Glomerular visceral epithelial cell (primary cell): ENCODE measurements around the gene PIK3CD.
"Not testable (repeated sequence)": the region's sequence is repeated elsewhere in the genome, so short reads cannot be mapped to it uniquely, and the experiment has no call there.

Source experiments
- DNase-seq: peaks from one replicate; pipeline ENCODE4 v3.0.0-alpha.2; 2016; ENCODE audit errors: extremely low spot score

PIK3CD gene

GRCh38 chr1:9621032-9621431, 30.5 kb upstream of the PIK3CD start:
- no peak for DNase-seq

- DNase-seq, result no peak
These were observed 27.4 kb upstream of the PIK3CD start for GRCh38 chr1:9624081-9624480.

- not testable (repeated sequence) for DNase-seq
These were observed 26.5 kb upstream of the PIK3CD start for GRCh38 chr1:9625030-9625429.

- DNase-seq, result peak; percentile 33
These were observed 25.3 kb upstream of the PIK3CD start for GRCh38 chr1:9626201-9626608.

- peak; percentile 25 for DNase-seq
These were observed 22.7 kb upstream of the PIK3CD start for GRCh38 chr1:9628541-9629444.

- no peak for DNase-seq
These were observed 21.9 kb upstream of the PIK3CD start for GRCh38 chr1:9629445-9630201.

GRCh38 chr1:9630331-9631111, 21.0 kb upstream of the PIK3CD start:
- DNase-seq, result no peak

- no peak for DNase-seq
These were observed 19.9 kb upstream of the PIK3CD start for GRCh38 chr1:9631613-9632012.

GRCh38 chr1:9633493-9633892, 18.0 kb upstream of the PIK3CD start:
- DNase-seq, result no peak

- DNase-seq, result no peak
These were observed 16.9 kb upstream of the PIK3CD start for GRCh38 chr1:9634582-9634981.

GRCh38 chr1:9639227-9639626, 12.3 kb upstream of the PIK3CD start:
- DNase-seq, result no peak

- DNase-seq, result no peak
These were observed 7.9 kb upstream of the PIK3CD start for GRCh38 chr1:9643351-9644256.

- DNase-seq, result no peak
These were observed 5.5 kb upstream of the PIK3CD start for GRCh38 chr1:9646037-9646436.

- no peak for DNase-seq
These were observed 3.4 kb upstream of the PIK3CD start for GRCh38 chr1:9648171-9648570.

GRCh38 chr1:9649769-9650168, 1.8 kb upstream of the PIK3CD start:
- DNase-seq, result no peak

- no peak for DNase-seq
These were observed 339 bp upstream of the PIK3CD start for GRCh38 chr1:9651220-9651564.

GRCh38 chr1:9652379-9653209, 1.1 kb downstream of the PIK3CD start:
- DNase-seq, result no peak

GRCh38 chr1:9653210-9653490, 1.6 kb downstream of the PIK3CD start:
- DNase-seq, result no peak

- DNase-seq, result no peak
These were observed 2.0 kb downstream of the PIK3CD start for GRCh38 chr1:9653491-9654050.
